ENCODE results near the gene DPY19L1.

GRCh38 chr7:34886856-34887255 lies 150.4 kb downstream of the DPY19L1 start:
- no peak for TF ChIP-seq CTCF (IDR thresholded peaks at IDR 0.05)
- no peak for TF ChIP-seq EZH2phosphoT487 (IDR thresholded peaks at IDR 0.05)
